NCI-H748 (cell line): ENCODE data around the gene ANKRD31.
"Not testable (repeated sequence)": the region's sequence is repeated elsewhere in the genome, so short reads cannot be mapped to it uniquely, and the experiment has no call there.

Experiments used
- DNase-seq: peaks from one replicate; lab custom pipeline; 2025; ENCODE audit not compliant: unreplicated experiment; lab: John Stamatoyannopoulos, UW

ANKRD31 gene

GRCh38 chr5:75236322-75237316, at the start of gene ANKRD31:
ANKRD31 (minus strand) TSS chr5:75236878; CDS start chr5:75236686, 192 bp downstream.
- peak; percentile 88 for DNase-seq

DNA sequence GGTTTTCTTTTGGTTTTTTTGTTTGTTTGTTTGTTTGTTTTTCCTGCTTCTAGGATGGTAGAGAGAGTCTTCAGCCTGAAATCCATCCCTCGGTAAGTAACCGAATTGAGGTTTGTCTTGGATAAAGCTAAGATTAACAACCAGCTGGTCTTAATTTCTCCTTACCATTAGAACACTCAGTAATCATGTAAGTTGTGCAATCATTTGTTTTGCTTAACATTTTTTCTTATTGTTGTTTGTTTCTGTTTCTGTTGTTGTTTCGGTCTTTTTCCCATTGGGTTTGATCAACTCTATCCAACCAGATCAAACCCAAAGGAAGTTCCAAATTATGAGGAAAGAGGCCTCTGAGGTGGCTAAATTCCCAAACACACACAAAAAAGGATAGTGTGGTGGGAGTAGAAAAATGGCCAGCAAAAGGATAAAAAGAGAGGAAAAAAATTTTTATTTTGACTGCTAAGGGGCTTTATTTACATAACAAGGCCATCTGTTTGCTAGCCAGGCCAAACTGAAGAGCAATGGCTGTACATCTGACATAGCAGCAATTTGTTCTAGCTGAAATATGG, 49.6 kb upstream of the ANKRD31 start:
- no peak for DNase-seq

DNA sequence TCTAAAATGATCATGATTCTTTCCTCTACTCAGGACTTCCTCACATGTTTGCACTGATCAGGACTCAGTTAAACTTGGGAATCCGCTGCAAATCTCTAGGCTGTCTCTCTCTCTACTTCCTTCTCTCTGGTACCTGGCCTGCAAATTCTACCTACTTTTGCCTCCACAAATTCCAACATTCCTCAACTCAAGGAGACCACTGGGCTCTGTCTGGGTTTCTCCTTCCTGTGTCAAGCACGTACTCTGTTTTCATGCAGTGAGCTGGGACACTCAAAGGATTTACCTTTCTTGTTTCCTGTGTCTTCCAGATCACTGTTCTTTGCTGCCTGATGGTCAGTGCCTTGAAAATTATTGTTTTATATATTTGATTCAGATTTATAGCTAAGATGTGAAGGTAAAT, 45.9 kb upstream of the ANKRD31 start:
- no peak for DNase-seq

DNA sequence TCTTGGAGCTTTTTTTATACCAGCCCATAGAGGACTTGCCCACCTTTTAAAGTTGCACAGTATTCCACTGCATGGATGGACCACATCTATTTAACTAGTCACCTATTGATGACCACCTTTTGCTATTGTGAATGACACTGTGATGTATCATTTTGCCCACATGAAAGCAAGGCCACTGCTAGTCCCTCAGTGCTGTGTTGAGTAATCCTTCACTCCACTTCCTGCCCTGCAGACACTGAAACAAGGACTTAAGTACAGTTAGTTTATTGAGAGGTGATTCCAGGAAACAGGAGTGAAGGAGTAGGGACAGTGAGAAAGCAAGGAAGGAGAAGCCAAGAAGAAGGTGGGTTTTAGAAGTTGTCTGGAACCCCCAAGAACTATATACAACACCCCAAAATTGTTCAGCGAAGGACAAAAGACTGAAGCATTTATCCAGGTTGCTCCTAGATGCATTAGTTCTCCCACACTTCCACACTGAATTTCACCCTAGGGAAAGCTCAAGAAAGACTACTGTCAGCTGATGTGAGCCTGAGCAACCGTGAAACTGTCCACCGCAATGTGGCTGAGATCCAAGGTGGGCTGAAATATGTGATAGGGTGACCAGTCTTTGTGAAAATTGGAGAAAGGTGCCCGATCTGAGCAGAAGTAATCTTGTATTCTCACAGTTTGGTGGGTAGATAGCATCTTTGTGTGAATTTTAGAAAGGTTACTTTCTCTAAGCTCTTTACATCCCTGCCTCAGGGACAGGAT, 45.2 kb upstream of the ANKRD31 start:
- DNase-seq, result no peak

- DNase-seq, result no peak
Observed at GRCh38 chr5:75279321-75279720, 42.6 kb upstream of the ANKRD31 start.

DNA sequence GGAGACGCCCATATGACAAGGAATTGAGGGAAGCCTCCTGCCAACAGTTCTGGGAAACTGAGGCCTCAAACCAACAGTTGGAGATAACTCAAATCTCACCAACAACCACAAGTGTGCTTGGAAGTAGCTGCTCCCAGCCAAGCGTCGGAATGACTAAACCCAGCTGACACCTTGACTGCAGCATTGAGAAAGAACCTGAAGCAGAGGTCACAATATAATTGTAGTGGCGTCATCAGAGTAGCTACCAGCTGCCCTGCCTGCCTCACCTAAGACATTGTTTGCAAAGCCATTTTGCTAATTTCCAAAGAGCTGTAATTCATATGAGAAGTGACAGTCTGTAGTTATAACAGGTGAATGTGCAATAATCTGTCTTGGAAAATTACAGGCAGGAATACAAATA, 40.8 kb upstream of the ANKRD31 start:
- peak; percentile 96 for DNase-seq

DNA sequence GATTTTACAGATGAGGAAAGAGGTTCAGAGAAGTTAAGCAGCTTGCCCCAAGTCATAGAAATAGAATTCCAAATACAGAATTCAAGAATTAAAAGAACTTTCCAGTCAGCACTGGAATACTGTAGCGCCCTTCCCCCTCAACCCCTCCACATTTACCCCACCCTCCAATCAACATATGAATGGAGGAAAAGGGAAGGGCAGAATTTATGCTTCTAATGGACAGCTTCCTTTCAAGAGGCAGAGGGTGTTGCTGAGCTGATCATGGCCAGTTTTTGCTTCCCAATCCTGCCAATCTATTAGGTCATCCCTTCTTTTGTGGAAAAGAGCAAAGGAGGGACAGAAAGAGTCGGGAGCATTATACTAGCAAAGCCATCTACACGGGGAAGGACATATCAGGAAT, 39.1 kb upstream of the ANKRD31 start:
- peak; percentile 82 for DNase-seq

- no peak for DNase-seq
Observed at GRCh38 chr5:75275147-75275546, 38.5 kb upstream of the ANKRD31 start.

DNA sequence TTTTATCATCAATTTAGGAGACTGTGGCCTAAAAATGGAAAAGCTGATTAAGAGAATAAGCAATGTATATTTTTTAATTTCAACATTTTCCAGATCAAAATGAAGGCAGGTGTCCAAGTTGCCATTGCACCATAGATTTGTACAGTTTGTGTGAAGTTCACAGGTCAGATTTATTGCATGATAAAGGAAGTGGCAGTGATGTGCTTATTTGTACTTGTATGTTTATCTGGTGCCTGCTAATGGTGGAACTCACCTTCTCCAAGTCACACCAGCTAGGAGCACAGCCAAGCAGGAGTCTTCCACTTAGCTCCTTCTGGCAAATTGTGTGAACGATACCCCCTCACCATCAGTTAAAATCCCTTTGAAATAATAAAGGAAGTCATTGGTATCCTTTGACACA, 37.8 kb upstream of the ANKRD31 start:
- DNase-seq, result no peak

- DNase-seq, result not testable (repeated sequence)
Observed at GRCh38 chr5:75270605-75271004, 33.9 kb upstream of the ANKRD31 start.

DNA sequence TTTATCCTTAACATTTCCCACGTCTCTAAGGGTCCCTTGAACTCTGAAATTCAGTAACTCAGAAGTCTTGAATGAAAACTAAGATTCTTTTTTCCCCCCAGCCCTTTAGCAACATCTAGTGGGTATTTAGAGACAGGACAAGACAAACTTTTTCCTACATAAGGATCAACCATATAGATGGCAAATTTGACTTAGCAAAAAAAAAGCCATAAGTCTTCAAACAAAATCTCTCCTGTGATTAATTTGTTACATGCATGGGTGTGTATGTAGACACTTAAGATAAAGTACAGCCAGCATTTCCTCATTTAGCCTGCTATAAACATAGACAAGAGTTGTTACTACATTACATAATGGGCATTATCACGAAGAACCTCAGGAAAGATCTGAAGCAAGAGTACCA, 29.1 kb upstream of the ANKRD31 start:
- peak; percentile 31 for DNase-seq

DNA sequence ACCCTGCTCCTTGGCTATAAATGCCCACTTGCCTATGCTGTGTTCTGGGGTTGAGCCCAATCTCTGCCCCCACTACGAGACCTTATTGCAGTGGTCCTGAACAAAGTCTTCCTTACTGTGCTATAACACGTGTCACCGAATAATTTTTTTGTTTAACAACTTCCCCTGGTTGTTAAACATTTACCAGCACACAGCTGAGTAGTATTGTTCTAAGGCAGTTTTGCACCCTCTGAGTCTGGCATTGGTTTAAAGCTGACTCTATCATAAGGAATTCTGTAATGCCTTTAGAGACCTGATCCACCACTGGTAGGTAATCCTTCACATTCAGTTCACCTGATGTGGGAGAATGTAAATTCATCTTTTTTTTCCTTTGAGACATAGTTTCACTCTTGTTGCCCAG, 25.6 kb upstream of the ANKRD31 start:
- DNase-seq, result no peak

- no peak for DNase-seq
Observed at GRCh38 chr5:75260708-75261107, 24.0 kb upstream of the ANKRD31 start.

GRCh38 chr5:75250452-75250851, 13.8 kb upstream of the ANKRD31 start:
- not testable (repeated sequence) for DNase-seq

- DNase-seq, result no peak
Observed at GRCh38 chr5:75245023-75245422, 8.3 kb upstream of the ANKRD31 start.

DNA sequence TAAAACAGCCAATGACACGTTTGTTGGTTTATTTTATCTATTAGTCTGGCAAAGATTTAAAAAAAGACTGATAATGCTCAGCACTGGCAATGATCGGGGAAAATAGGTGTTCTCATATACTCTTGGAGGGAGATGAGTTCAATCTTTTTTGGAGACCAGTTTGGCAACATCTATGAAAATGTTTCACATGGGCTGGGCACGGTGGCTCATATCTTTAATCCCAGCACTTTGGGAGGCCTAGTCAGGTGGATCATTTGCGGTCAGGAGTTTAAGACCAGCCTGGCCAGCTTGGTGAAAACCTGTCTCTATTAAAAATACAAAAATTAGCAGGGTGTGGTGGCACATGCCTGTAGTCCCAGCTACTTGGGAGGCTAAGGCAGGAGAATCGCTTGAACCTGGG, 6.8 kb upstream of the ANKRD31 start:
- no peak for DNase-seq

DNA sequence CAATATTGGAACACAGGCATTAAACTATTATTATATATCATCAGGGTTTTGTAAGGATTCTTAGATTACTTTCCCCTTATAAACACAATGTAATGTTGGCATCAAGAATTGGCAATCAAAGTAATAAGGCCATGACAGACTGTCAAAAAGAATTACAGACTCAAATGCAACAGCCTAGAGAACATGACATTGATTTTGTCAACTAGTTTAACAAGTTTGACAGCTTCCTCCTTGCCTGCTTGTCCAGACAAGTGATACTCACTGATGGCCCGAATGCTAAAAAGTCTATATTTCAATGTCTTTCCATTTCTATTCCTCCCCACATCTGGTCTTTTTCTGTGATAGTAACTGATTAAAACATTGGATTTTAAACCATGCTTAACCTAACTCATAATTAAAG, 6.4 kb upstream of the ANKRD31 start:
- peak; percentile 39 for DNase-seq

- DNase-seq, result peak; percentile 5
Observed at GRCh38 chr5:75242067-75242466, 5.4 kb upstream of the ANKRD31 start.

DNA sequence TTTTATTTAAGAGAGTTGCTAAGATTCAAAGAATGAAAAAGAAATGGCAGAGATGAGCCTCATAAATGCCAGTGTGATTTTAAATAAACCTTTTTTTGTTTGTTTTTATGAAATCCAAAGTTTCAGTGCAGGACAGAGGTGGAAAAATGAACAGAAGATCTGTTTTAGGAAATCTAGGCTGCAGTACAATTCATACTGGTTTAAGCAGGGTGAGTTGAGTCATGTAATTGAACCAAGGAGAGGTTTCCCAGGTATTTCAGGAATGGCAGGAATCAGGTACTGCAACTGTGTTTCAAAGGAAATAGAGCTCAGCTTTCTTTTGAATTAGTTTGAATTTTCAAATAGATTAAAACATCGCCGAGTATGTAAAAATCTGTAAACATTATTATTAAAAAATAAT, 3.0 kb upstream of the ANKRD31 start:
- DNase-seq, result no peak

- no peak for DNase-seq
Observed at GRCh38 chr5:75235711-75236110, 967 bp downstream of the ANKRD31 start.

DNA sequence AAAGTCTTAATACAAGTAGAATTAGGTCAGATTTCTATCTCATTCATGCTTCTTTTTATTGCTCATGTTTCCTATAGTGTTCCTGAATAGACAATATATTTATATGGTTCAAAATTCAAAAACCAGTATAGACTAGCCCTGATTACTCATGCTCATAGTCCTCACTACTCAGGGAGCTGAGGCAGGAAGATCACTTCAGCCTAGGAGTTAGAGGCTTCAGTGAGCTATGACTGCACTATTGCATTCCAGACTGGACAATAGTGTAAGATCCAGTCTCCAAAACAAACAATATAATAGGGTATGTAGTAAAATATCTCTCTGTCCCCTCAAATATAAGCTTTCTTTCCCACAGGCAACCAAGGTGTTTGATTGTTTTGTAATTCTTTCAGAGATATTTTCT, 2.4 kb downstream of the ANKRD31 start:
- no peak for DNase-seq

- DNase-seq, result no peak
Observed at GRCh38 chr5:75226916-75227315, 9.8 kb downstream of the ANKRD31 start.
